Measurements from ENCODE around the gene CDK17. TPM values are rescaled to one million over a fixed set of nuclear protein-coding genes. Genes with fewer than 3 reads are reported as not detected.

The CDK17 gene
- total and polyA plus RNA-seq, 2 of the 8 experiments (the other 6 are each of a cell fraction or from before 2014, with no cell fraction given) = 5.8 to 20.0 TPM

- Histone ChIP-seq H3K4me1 (replicated peaks in 1 of 4; ENCODE audit: control insufficient read depth in 3 of 4, insufficient read depth in 4 of 4, low read length in 3 of 4) (peaks cover 2 to 17% (median 10%) of the 10 kb centered on the region in 4 experiments; a peak in 5 of 7 replicates), H3K14ac (ENCODE audit: insufficient read length) (no peak overlapping the region), H3K9ac (replicated peaks in 1 of 4; ENCODE audit: extremely low read depth in 1 of 4, low read depth in 3 of 4, low read length in 3 of 4) (no peak overlapping the region), H2BK12ac (ENCODE audit: low read depth, low read length) (no peak overlapping the region), H4K20me1 (replicated peaks in 1 of 2; ENCODE audit: control insufficient read depth in 1 of 2, insufficient read depth in 2 of 2, low read length in 2 of 2) (peaks cover 4 to 8% of the 10 kb centered on the region in 2 experiments), H2AK5ac (ENCODE audit: low read depth, low read length) (no peak overlapping the region), H3K23me2 (ENCODE audit: low read depth, low read length) (peaks cover 8% of the 10 kb centered on the region), H2AFZ (ENCODE audit: low read length) (no peak overlapping the region), H3K4ac (replicated peaks; ENCODE audit: insufficient read length, low read depth, low read length) (no peak overlapping the region), H2BK5ac (ENCODE audit: low read depth, low read length) (no peak overlapping the region), H3K79me1 (ENCODE audit: low read depth, low read length) (no peaks in the 10 kb centered on the region), H3K27ac (ENCODE audit: low read depth, low read length) (no peak overlapping the region), H3K18ac (ENCODE audit: extremely low read depth, low read length) (no peak overlapping the region), H2BK20ac (ENCODE audit: low read length) (no peak overlapping the region), H3K36me3 (ENCODE audit: control insufficient read depth in 2 of 4, insufficient read depth in 4 of 4, low read length in 3 of 4) (no peaks in the 10 kb centered on the region), H2BK15ac (ENCODE audit: low read length) (no peak overlapping the region), H4K91ac (replicated peaks; ENCODE audit: insufficient read length, low read length) (no peak overlapping the region), H4K5ac (ENCODE audit: insufficient read length, low read depth, low read length) (no peak overlapping the region), H3K79me2 (ENCODE audit: control insufficient read depth in 1 of 2, insufficient read depth in 2 of 2, low read length in 2 of 2) (peaks cover 0 to 68% of the 10 kb centered on the region in 2 experiments; a peak in 3 of 4 replicates), H2BK120ac (replicated peaks; ENCODE audit: low read depth, low read length) (no peak overlapping the region), H3K27me3 (replicated peaks in 1 of 4; ENCODE audit: control insufficient read depth in 3 of 4, extremely low read depth in 1 of 4, insufficient read depth in 3 of 4, low read length in 3 of 4) (no peaks in the 10 kb centered on the region), H3K4me3 (ENCODE audit: extremely low read depth in 1 of 4, insufficient read depth in 2 of 4, low read depth in 3 of 4, low read length in 4 of 4) (no peak overlapping the region), H3K56ac (replicated peaks; ENCODE audit: insufficient read length, low read depth, low read length) (no peak overlapping the region), H3K4me2 (ENCODE audit: insufficient read depth in 1 of 2, low read depth in 2 of 2, low read length in 2 of 2) (no peak overlapping the region), H3K23ac (ENCODE audit: insufficient read length) (no peak overlapping the region), H3K9me3 (ENCODE audit: insufficient read depth in 2 of 2, low read depth in 1 of 2, low read length in 1 of 2) (no peaks in the 10 kb centered on the region), H4K8ac (ENCODE audit: extremely low read depth, insufficient read depth, low read length) (no peak overlapping the region)
- FAIRE-seq (no peak), DNase-seq (ENCODE audit: low read depth in 1 of 2, low spot score in 2 of 2) (no peak)
- POLR2A ChIA-PET (ENCODE audit: partially characterized antibody) = no interaction called here
- CTCF ChIA-PET (ENCODE audit: partially characterized antibody) = interaction anchor here (1.1 to 1.2 kb wide), 2 partner anchors 26 to 94 kb away, joined by 3 read pairs; no protein-coding TSS in a partner anchor
- TF ChIP-seq POLR2A (IDR thresholded peaks at IDR 0.05; ENCODE audit: control extremely low read depth in 1 of 2, low read depth in 2 of 2, low read length in 2 of 2) (no peak), EGR1 (IDR thresholded peaks at IDR 0.05; ENCODE audit: borderline replicate concordance, low read depth, low read length) (no peak), HDAC6 (IDR thresholded peaks at IDR 0.05; ENCODE audit: low read depth, low read length) (no peak), SRF (IDR thresholded peaks at IDR 0.05; ENCODE audit: low read depth, low read length) (no peak), POU5F1 (IDR thresholded peaks at IDR 0.05; ENCODE audit: low read depth, low read length) (no peak), ZNF274 (IDR thresholded peaks at IDR 0.05; ENCODE audit: borderline replicate concordance, extremely low read depth, low read length) (no peak)
- TF ChIP-seq, protein P1, sequence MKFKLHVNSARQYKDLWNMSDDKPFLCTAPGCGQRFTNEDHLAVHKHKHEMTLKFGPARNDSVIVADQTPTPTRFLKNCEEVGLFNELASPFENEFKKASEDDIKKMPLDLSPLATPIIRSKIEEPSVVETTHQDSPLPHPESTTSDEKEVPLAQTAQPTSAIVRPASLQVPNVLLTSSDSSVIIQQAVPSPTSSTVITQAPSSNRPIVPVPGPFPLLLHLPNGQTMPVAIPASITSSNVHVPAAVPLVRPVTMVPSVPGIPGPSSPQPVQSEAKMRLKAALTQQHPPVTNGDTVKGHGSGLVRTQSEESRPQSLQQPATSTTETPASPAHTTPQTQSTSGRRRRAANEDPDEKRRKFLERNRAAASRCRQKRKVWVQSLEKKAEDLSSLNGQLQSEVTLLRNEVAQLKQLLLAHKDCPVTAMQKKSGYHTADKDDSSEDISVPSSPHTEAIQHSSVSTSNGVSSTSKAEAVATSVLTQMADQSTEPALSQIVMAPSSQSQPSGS (IDR thresholded peaks at IDR 0.05; ENCODE audit: low read length) = no peak
- TF ChIP-seq, protein P2, sequence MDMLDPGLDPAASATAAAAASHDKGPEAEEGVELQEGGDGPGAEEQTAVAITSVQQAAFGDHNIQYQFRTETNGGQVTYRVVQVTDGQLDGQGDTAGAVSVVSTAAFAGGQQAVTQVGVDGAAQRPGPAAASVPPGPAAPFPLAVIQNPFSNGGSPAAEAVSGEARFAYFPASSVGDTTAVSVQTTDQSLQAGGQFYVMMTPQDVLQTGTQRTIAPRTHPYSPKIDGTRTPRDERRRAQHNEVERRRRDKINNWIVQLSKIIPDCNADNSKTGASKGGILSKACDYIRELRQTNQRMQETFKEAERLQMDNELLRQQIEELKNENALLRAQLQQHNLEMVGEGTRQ (IDR thresholded peaks at IDR 0.05; ENCODE audit: low read length) = no peak
- TF ChIP-seq, protein P3, sequence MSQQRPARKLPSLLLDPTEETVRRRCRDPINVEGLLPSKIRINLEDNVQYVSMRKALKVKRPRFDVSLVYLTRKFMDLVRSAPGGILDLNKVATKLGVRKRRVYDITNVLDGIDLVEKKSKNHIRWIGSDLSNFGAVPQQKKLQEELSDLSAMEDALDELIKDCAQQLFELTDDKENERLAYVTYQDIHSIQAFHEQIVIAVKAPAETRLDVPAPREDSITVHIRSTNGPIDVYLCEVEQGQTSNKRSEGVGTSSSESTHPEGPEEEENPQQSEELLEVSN (IDR thresholded peaks at IDR 0.05) = no peak
- 71% methylated on average over 5 of the region's 5 CpGs; no CpG with 5 or more reads in 1 of the 2 experiments for WGBS, 2 experiments (ENCODE audit: extremely low coverage in 1 of 2, insufficient coverage in 1 of 2, insufficient read length in 1 of 2, insufficient replicate concordance in 2 of 2, low coverage in 1 of 2, low lambda C conversion rate in 2 of 2, missing lambda C conversion rate in 1 of 2)
Measured at GRCh38 chr12:96396914-96397313, 3.3 kb downstream of the CDK17 start.
